HG03095 (cell line): ENCODE results near the gene IPO8.
"Not testable (repeated sequence)": the region's sequence is repeated elsewhere in the genome, so short reads cannot be mapped to it uniquely, and the experiment has no call there.

Experiments
- ATAC-seq: cut with Tn5 transposase; IDR thresholded peaks from one replicate; pipeline ENCODE4 v1.9.1; 2021; ENCODE audit warnings: moderate library complexity; ENCODE audit not compliant: unreplicated experiment

The IPO8 gene

DNA sequence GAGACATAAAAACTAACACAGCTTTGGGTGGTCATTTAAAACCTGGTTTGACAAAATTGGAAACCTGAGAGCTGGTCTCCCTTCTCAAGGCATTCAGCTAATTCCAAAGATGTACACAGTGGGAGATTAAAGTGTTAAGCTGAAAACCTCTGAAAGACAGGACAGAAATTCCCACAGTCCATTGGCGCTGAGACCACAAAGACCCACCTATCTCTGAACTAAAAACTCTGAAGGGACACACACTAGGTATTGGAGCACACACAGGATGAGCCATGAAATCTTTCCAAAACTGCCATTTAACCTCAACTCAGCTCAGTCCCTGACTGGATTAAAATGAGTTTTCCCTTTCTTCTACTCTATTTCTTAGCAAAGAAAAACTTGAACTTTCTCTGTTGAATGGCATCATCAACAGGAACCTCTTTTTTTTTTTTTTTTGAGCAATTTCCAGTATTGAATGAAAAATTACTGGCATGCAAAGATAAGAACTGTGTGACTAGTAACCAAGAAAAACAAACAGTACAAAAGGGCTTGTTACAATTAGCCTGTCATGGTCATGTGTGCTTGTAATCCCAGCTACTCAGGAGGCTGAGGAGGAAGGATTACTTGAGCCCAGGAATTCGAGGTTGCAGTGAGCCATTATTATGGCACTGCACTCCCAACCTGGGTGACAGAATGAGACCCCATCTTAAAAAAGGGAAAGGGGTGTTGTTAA is 82.4 kb downstream of the IPO8 start:
- ATAC-seq, result no peak

DNA sequence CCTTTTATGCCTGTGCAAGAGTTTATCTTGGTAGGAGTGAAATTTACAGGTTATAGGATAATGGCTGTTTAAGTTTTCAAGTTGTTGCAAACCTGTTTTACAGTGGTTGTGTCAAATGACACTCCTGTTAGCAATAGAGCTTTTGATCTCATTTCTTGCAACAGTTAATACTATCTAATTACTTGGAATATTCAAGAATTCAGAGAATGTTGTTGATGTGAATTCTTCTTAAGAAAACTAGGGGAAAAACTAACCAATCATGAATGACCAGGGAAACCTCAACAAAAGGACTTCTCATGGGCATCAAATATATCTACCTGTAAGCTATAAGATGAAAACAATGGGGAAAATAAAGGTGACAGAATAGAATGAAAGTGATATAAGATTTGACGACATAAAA is 85.0 kb downstream of the IPO8 start:
- ATAC-seq, result no peak

DNA sequence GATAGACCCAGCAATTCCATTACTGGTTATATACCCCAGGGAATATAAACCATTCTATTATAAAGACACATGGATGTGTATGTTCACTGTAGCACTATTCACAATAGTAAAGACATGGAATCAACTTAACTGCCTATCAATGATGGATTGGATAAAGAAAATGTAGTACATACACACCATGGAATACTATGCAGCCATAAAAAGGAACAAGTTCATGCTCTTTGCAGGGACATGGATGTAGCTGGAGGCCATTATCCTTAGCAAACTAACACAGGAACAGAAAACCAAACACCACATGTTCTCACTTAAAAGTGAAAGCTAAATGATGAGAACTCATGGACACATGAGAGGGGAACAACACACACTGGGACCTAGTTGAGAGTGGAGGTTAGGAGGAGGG is 85.8 kb downstream of the IPO8 start:
- not testable (repeated sequence) for ATAC-seq

DNA sequence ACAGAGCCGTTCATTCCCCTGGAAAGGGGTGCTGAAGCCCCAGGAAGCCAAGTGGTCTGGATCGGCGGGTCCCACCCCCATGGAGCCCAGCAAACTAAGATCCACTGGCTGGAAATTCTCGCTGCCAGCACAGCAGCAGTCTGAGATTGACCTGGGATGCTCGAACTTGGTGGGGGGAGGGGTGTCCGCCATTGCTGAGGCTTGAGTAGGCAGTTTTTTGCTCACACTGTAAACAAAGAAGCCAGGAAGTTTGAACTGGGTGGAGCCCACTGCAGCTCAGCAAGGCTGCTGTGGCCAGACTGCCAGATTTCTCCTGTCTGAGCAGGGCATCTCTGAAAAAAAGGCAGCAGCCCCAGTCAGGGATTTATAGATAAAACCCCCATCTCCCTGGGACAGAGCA is 91.4 kb downstream of the IPO8 start:
- ATAC-seq, result not testable (repeated sequence)

DNA sequence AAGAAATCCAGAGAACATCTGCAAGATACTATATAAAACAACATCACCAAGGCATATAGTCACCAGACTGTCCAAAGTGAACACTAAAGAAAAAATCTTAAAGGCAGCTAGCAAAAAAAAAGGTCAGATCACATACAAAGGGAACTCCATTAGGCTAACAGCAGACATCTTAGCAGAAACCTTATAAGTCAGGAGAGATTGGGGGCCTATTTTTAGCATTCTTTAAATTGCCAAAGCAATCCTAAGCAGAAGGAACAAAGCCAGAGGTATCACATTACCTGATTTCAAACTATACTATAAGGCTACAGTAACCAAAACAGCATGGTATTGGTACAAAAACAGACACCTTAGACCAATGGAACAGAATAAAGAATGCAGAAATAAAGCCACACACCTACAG is 92.5 kb downstream of the IPO8 start:
- ATAC-seq, result no peak

DNA sequence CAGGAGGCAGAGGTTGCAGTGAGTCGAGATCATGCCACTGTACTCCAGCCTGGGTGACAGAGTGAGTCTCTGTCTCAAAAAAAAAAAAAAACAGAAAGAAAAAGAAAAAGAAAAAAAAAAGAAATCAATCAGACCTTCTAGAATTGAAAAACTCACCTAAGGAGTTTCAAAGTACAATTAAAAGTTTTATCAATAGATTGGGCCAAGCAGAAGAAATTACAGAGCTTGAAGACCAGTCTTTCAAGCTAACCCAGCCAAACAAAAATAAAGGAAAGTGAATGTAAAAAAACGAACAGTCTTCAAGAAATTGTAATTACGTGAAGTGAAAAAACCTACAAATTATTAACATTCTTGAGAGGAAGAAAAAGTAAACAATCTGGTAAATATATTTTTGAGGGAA is 93.0 kb downstream of the IPO8 start:
- no peak for ATAC-seq

DNA sequence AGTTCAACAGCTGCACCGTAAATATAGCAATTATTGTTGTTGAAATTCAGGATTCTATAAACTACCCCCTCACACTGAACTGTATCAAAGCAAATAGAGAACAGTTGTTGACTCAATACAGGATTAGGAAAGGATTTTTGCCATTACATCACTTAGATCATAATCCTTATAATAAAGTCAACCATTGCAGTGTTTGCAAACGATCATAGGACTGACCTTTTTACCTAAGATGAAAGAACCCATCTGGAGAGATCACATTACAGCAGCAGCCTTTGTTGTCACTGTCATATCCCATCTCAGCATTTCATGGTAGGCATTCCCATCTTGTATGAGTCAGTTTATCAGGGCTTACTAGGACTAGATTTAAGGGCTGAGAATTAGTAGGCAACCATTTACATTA is 96.1 kb downstream of the IPO8 start:
- ATAC-seq, result no peak

DNA sequence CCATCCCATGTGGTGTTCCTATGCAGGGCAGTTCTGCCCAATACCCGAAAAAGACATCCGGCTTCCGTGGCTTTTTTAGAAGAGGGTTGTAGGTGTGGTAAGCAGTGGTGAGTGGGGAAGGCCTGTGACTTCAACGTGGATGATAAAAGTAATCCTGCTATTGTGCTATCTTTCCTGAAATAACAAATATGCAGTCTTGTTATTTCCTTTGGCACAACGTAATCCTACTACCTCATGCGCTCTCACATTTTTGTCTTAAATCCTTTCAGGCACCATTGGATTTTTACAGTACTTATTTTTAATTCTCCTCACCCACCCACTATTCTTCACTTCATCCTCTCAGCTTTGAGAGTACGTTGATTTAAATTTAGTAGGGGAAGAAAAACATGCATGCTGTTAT is 96.8 kb downstream of the IPO8 start:
- ATAC-seq, result no peak

DNA sequence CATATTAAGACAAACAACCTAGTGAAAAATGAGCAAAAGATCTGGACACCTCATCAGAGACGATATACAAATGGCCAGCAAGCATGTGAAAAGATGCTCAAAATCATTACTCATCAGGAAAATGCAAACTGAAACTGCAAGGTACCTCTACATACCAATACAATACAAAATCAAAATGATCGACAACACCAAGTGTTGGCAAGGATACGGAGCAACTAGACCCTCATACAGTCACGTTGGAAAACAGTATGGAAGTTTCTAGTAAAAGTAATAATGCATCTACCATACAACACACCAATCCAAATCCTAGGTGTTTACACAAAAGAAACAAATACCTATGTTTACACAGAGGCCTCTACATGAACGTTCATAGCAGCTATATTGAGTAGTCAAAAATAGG is 99.9 kb downstream of the IPO8 start:
- ATAC-seq, result no peak

DNA sequence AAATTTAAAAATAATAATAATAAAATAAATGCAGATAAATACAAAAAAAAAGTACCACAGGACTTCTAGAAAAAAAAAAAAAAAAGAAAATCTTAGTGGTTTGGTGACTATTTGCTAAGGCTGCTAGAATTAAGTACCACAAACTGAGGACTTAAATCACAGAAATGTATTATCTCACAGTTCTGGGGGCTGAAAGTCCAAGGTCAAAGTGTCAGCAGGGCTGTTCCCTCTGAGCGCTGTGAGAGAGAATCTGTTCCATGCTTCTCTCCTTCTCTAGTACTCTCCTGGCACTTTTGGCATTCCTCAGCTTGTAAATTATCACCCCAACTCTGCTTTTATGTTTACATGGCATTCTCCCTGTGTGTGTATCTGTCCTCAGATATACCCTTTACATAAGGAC is 101.2 kb downstream of the IPO8 start:
- ATAC-seq, result no peak

DNA sequence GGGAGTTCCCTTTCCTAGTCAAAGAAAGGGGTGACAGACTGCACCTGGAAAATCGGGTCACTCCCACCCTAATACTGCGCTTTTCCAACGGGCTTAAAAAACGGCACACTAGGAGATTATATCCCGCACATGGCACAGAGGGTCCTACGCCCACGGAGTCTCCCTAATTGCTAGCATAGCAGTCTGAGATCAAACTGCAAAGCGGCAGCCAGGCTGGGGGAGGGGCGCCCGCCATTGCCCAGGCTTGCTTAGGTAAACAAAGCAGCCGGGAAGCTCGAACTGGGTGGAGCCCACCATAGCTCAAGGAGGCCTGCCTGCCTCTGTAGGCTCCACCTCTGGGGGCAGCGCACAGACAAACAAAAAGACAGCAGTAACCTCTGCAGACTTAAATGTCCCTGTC is 107.1 kb downstream of the IPO8 start:
- not testable (repeated sequence) for ATAC-seq

DNA sequence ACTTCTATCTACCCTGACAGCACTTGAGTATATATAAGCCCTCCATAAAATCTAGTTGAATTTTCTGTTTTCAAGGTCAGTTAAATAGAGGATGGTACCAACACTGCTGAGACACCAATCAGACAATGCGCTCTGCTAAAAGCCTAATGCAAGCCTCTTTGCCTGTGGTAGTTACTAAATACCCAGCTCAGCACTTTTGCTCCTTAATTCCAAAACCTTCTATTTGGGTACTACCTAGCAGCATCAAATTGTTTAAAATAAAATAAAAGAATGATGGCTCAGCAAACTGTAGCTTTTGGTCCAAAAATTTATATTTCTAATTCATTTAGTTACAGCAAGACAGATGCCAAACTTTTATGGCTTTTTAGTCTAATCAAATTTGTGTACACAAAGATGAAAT is 107.9 kb downstream of the IPO8 start:
- no peak for ATAC-seq

DNA sequence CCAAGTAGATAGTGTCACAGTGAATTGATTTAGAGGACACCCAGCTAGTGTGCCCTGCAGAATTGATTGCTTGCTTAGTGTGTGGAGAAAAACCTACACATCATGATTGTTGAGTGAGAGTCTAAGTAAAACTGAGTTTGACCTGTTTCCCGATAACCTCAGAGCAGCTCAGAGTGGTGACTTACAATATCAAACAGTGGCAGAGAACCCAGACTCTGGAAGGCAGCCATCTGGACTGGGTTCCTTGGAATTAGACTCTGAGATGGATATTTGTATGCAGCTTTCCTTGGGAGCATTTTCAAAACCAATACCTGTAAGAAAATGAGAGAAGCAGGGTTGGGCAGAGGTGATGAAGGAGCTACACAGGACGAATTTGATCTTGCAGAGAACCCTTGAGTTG is 109.8 kb downstream of the IPO8 start:
- no peak for ATAC-seq

DNA sequence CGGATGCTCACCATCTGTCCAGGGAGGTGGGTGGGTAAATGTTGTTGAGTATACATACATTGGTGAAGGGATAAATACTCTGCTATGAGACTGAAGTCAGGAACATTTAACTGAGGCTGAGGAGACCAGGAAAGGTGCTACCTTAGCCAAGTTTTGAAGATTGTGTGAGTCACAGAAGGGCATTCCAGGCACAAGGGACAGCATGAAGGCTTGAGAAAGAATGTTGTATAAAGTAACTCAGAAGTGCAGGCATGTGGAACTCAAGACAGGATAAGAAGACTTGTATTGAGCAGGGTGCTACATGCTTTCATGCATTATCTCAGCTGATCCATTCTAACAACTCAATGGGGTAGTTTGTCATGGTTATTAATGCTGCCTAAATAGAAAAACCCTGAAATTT is 112.7 kb downstream of the IPO8 start:
- no peak for ATAC-seq

DNA sequence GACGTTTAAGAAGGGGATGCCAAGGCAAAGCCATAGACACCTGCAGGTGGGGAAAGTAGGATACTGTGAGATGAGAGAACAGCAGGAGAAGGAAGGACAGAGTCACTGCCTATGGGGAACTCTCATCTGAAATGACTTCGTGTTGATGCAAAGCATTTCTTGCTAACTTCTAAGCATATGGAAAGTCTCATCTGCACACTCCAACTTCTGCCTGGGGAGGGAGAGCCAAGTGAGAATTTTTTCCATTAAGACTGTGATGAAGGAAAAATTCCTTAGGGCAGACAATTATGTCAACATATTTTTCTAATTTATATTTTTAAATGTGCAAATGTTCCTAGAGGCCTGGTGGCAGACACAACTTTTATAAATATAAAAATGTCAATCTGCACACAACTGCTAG is 115.3 kb downstream of the IPO8 start:
- no peak for ATAC-seq
